Osteoblast (primary cell): ENCODE results near the gene ADNP2. TPM values are rescaled to one million over a fixed set of nuclear protein-coding genes. Genes with fewer than 3 reads are reported as not detected.

Experiments used
- DNase-seq: peaks from one replicate; pipeline ENCODE4 v3.0.0; 2011; ENCODE audit warnings: low spot score, mixed read lengths; ENCODE audit not compliant: insufficient read length; ENCODE audit errors: missing footprints
- H2AFZ ChIP-seq: 2 replicates; pipeline ENCODE4 v1.6.0; 2011; ENCODE audit warnings: mild to moderate bottlenecking, low read length
- H3K27ac ChIP-seq: 2 replicates; pipeline ENCODE4 v1.5.1; 2011; ENCODE audit warnings: mild to moderate bottlenecking, low read depth, low read length, moderate library complexity
- H3K27me3 ChIP-seq: 2 replicates; pipeline ENCODE4 v1.6.0; 2012; ENCODE audit warnings: mild to moderate bottlenecking, control low read depth, inconsistent platforms, low read length, moderate library complexity; ENCODE audit not compliant: insufficient read depth
- H3K36me3 ChIP-seq: 2 replicates; pipeline ENCODE4 v1.5.1; 2011; ENCODE audit warnings: mild to moderate bottlenecking, low read length, control low read depth, moderate library complexity; ENCODE audit not compliant: insufficient read depth
- H3K4me1 ChIP-seq: 2 replicates; pipeline ENCODE4 v1.5.1; 2011; ENCODE audit warnings: mild to moderate bottlenecking, low read length, control low read depth, moderate library complexity; ENCODE audit not compliant: insufficient read depth
- H3K4me2 ChIP-seq: 2 replicates; pipeline ENCODE4 v1.6.0; 2011; ENCODE audit warnings: mild to moderate bottlenecking, low read length; ENCODE audit not compliant: insufficient read depth
- H3K4me3 ChIP-seq: fragments of 200-600 bp; sonication (generic); 3 replicates; pipeline ENCODE4 v1.5.1; 2012; ENCODE audit warnings: mild to moderate bottlenecking, low read length, inconsistent platforms; ENCODE audit not compliant: insufficient read depth
- H3K79me2 ChIP-seq: 2 replicates; pipeline ENCODE4 v1.6.0; 2012; ENCODE audit warnings: mild to moderate bottlenecking, low read length, control low read depth, inconsistent platforms; ENCODE audit not compliant: insufficient read depth
- H3K9me3 ChIP-seq: 2 replicates; pipeline ENCODE4 v1.5.1; 2011; ENCODE audit warnings: low read depth, low read length, control low read depth
- H4K20me1 ChIP-seq: 2 replicates; pipeline ENCODE4 v1.6.0; 2012; ENCODE audit warnings: mild to moderate bottlenecking, low read length, control low read depth; ENCODE audit not compliant: insufficient read depth
- total RNA-seq: library from RNA; depleted of rRNA; stranded (reverse); fragments of >200 nt; gene quantifications from 2 replicates; pipeline ENCODE4 v1.2.3, GENCODE V29; 2012
- TF ChIP-seq, protein P1 (sequence below): IDR thresholded peaks from 2 replicates; pipeline ENCODE4 v1.5.1; 2011; ENCODE audit warnings: mild to moderate bottlenecking, low read depth, low read length, moderate library complexity; ENCODE audit errors: extremely low read depth

Gene ADNP2
- total RNA-seq, 1 donor = 22.1 TPM

DNA sequence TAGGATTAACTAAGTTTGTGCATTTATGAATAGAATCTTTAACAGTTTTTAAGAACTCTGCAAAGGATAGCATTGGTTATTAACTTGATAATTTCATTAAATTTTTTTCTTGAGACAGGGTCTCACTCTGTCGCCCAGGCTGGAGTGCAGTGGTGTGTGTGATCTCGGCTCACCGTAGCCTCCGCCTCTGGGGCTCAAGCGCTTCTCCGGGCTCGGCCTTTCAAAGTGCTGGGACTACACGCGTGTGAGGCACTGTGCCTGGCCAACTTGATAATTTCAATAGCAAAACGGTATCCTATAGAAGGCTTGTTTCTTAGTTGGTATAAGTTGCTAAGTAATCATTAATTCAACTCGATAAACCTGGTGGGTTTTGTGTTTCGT lies 38.0 kb downstream of the ADNP2 start:
- Histone ChIP-seq H3K4me1 (peaks cover 8% of the 10 kb centered on the region), H3K4me2 (peak overlapping the region; percentile 98), H3K79me2 (peaks cover 1% of the 10 kb centered on the region), H4K20me1 (no peaks in the 10 kb centered on the region), H3K4me3 (peak overlapping the region; percentile 83), H3K36me3 (peaks cover under 1% of the 10 kb centered on the region), H3K27me3 (no peaks in the 10 kb centered on the region), H3K9me3 (no peaks in the 10 kb centered on the region), H3K27ac (peak overlapping the region; percentile 52), H2AFZ (peak overlapping the region; percentile 94)
- DNase-seq = no peak
- TF ChIP-seq, protein P1, sequence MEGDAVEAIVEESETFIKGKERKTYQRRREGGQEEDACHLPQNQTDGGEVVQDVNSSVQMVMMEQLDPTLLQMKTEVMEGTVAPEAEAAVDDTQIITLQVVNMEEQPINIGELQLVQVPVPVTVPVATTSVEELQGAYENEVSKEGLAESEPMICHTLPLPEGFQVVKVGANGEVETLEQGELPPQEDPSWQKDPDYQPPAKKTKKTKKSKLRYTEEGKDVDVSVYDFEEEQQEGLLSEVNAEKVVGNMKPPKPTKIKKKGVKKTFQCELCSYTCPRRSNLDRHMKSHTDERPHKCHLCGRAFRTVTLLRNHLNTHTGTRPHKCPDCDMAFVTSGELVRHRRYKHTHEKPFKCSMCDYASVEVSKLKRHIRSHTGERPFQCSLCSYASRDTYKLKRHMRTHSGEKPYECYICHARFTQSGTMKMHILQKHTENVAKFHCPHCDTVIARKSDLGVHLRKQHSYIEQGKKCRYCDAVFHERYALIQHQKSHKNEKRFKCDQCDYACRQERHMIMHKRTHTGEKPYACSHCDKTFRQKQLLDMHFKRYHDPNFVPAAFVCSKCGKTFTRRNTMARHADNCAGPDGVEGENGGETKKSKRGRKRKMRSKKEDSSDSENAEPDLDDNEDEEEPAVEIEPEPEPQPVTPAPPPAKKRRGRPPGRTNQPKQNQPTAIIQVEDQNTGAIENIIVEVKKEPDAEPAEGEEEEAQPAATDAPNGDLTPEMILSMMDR = no peak

DNA sequence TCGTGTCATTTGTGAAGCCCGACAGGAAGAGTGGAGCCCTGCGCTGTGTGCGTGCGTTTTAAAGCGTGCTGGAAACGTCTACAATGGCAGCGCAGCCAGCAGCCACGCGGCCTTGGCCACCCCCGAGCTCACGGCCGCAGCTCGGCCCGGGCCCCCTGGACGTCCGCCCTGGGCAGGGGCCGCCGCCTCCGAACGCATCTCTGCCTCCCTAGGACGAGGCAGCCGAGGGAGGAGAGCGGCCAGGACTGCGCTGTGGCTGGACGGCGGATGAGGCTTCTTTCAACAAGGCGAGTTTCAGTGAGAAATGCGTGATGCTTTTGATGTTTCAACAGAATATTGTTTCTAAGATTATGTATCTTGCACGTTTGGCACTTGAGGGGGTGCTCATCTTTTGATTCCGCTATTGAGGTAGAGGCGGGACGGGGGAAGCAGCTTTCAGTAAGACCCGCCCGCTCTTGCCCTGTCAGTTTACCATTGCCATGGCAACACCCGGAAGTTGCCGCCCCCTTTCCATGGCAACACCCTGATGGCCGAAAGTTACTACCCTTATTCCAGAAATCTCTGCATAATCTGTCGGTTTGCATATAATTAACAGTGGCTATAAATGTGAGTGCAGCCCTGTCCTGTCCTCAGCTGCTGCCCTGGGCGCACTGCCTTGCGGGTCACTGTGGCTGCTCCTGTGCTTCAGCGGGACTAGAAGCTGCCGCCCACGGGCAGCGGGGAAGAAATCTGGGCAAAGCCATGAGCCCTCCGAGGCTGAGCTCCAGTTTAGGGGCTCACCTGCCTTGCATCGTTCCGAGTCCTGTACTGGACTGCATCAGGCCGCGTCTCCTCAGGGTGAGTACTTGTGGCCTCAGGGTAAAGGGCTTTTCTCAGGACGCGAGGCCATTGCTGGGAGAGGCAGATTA lies 38.6 kb downstream of the ADNP2 start:
- no peaks in the 10 kb centered on the region for H3K9me3 ChIP-seq
- no peaks in the 10 kb centered on the region for H3K79me2 ChIP-seq
- peak overlapping the region; percentile 98 for H3K4me2 ChIP-seq
- peak; percentile 92 for DNase-seq
- H3K36me3 ChIP-seq = no peaks in the 10 kb centered on the region
- peaks cover 8% of the 10 kb centered on the region for H3K4me1 ChIP-seq
- H4K20me1 ChIP-seq = no peaks in the 10 kb centered on the region
- TF ChIP-seq, protein P1 = no peak
- peak overlapping the region; percentile 94 for H2AFZ ChIP-seq
- H3K27me3 ChIP-seq = no peaks in the 10 kb centered on the region
- H3K27ac ChIP-seq = peak overlapping the region; percentile 52
- peak overlapping the region; percentile 83 for H3K4me3 ChIP-seq

DNA sequence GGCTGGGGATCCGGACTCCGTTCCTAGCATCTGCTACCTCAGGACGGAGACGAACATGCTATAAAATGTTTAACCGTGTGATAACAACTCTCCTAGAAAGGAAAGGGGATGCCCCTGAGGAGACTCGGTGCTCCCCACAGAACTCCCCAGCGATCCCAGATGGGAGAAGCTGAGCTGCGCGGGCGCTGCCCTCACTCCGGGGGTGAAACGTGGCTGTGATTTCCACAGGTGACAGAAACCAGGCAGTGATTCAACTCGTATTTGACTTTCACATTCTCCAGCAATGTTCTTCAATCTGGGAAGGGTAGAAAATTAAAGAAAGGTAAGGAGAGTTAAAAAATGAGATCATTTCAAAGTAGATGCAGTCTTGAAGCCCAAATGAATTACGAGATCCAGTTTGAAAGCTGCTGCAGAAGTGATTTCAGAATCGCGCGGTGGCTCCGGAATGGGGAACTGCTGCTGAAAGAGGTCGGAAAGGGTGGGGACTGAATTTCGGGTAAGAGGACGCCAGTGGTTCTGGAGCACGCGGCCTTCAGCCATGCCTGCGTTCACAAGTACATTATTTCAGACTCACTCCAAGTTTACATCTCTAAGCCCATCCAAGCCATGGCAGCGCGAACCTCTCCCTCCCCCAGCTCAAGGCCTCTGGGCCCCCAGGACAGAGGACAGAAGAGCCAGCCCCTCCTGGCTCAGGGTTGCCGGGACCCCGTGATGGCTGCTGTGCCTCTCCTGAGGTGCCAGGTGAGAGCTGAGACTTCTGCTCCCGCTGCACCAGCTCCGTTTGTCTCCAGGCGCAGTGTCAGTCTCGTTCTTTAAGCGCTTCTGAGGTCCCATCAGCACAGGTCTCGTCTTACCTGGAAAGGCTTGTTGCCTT lies 39.5 kb downstream of the ADNP2 start:
- no peaks in the 10 kb centered on the region for H3K9me3 ChIP-seq
- H3K4me3 ChIP-seq = peak overlapping the region; percentile 83
- H3K4me2 ChIP-seq = peak overlapping the region; percentile 98
- H3K4me1 ChIP-seq = peaks cover 8% of the 10 kb centered on the region
- no peaks in the 10 kb centered on the region for H3K79me2 ChIP-seq
- TF ChIP-seq, protein P1 = no peak
- DNase-seq = no peak
- H3K27ac ChIP-seq = peak overlapping the region; percentile 52
- H3K36me3 ChIP-seq = no peaks in the 10 kb centered on the region
- peak overlapping the region; percentile 94 for H2AFZ ChIP-seq
- H3K27me3 ChIP-seq = no peaks in the 10 kb centered on the region
- H4K20me1 ChIP-seq = no peaks in the 10 kb centered on the region
